T-helper 2 cell treated with Interferon-gamma antibody and Interleukin-4, amounts not matched to agents 100 ng/mL and 5 ng/mL, for 36 hours (primary cell): ENCODE measurements around the gene SNX32. TPM values are rescaled to one million over a fixed set of nuclear protein-coding genes. Genes with fewer than 3 reads are reported as not detected.

ENCODE experiments used
- intact Hi-C: fragments of 100-400 bp; cut with micrococcal nuclease; formaldehyde crosslinking; loops from one replicate; pipeline ENCODE4 v1.15.1; 2023
- total RNA-seq: library from RNA; stranded (reverse); gene quantifications from 2 replicates; pipeline ENCODE4 v1.2.3, GENCODE V29; 2022

The SNX32 gene
- total RNA-seq: 1.0 and 1.6 TPM in 2 replicates

GRCh38 chr11:65833297-65834030 is at the start of gene SNX32:
Gene SNX32, plus strand, starts transcription at chr11:65833963. Its CDS starts 103 bp downstream, at chr11:65834066.
- intact Hi-C loops: no loop called here

GRCh38 chr11:65785319-65786007 is 48.3 kb upstream of the SNX32 start:
- intact Hi-C loops: loop anchor here (10.0 kb wide), 1 partner anchor 109 kb away; the partner anchor contains the start of gene CCDC85B

GRCh38 chr11:65786008-65786785 is 47.6 kb upstream of the SNX32 start:
- intact Hi-C loops: loop anchor here (10.0 kb wide), 1 partner anchor 109 kb away; the partner anchor contains the start of gene CCDC85B

- intact Hi-C loops: loop anchor here (10.0 kb wide), 1 partner anchor 108 kb away; the partner anchor contains the start of gene CCDC85B
Measured at GRCh38 chr11:65786786-65787636, 46.8 kb upstream of the SNX32 start, which contains the start of gene OVOL1. Gene OVOL1, plus strand, starts transcription at chr11:65787063. Its CDS starts 311 bp downstream, at chr11:65787374.

GRCh38 chr11:65787649-65788622 is 45.8 kb upstream of the SNX32 start:
- intact Hi-C loops: loop anchor here (10.0 kb wide), 1 partner anchor 107 kb away; the partner anchor contains the start of gene CCDC85B

- intact Hi-C loops: loop anchor here (10.0 kb wide), 1 partner anchor 106 kb away; the partner anchor contains the start of gene CCDC85B
Measured at GRCh38 chr11:65788821-65789220, 44.9 kb upstream of the SNX32 start.

GRCh38 chr11:65789230-65790103 is 44.3 kb upstream of the SNX32 start:
- intact Hi-C loops: loop anchor here (10.0 kb wide), 1 partner anchor 105 kb away; the partner anchor contains the start of gene CCDC85B

GRCh38 chr11:65790104-65790901 is 43.5 kb upstream of the SNX32 start:
- intact Hi-C loops: no loop called here

GRCh38 chr11:65790902-65791650 is 42.7 kb upstream of the SNX32 start:
- intact Hi-C loops: no loop called here

GRCh38 chr11:65791719-65792213 is 42.0 kb upstream of the SNX32 start:
- intact Hi-C loops: no loop called here

GRCh38 chr11:65792456-65792855 is 41.3 kb upstream of the SNX32 start:
- intact Hi-C loops: no loop called here

- intact Hi-C loops: no loop called here
Measured at GRCh38 chr11:65793144-65793581, 40.6 kb upstream of the SNX32 start.

- intact Hi-C loops: no loop called here
Measured at GRCh38 chr11:65793625-65794400, 40.0 kb upstream of the SNX32 start.

- intact Hi-C loops: no loop called here
Measured at GRCh38 chr11:65794570-65795510, 38.9 kb upstream of the SNX32 start.
